HL-60 (cell line): Measurements from ENCODE around the gene AICDA.

ENCODE experiments used
- CTCF ChIP-seq: IDR thresholded peaks from one replicate; pipeline ENCODE4 v1.5.1; 2011; ENCODE audit warnings: low read length, control low read depth, inconsistent platforms; ENCODE audit not compliant: insufficient read depth
- GABPA ChIP-seq: IDR thresholded peaks from 2 replicates; pipeline ENCODE4 v1.6.1; 2012; ENCODE audit warnings: low read depth
- POLR2AphosphoS5 ChIP-seq: IDR thresholded peaks from 2 replicates; pipeline ENCODE4 v1.6.1; 2012; ENCODE audit warnings: low read depth
- REST ChIP-seq: IDR thresholded peaks from 2 replicates; pipeline ENCODE4 v1.6.1; 2012; ENCODE audit warnings: low read depth; ENCODE audit not compliant: insufficient replicate concordance
- SPI1 ChIP-seq: IDR thresholded peaks from 2 replicates; pipeline ENCODE4 v1.6.1; 2012; ENCODE audit warnings: low read depth, mild to moderate bottlenecking, borderline replicate concordance

- TF ChIP-seq CTCF (no peak), REST (no peak), POLR2AphosphoS5 (no peak), GABPA (no peak), SPI1 (no peak)
These were observed 31.4 kb downstream of the AICDA start for GRCh38 chr12:8581098-8581784.
